Activated naive CD4-positive, alpha-beta T cell treated with anti-CD3 and anti-CD28 coated beads, Interleukin-2, amount 50 U/mL, for 16 hours (primary cell): ENCODE measurements around the gene SEPTIN7.

Experiments
- DNase-seq: peaks from one replicate; pipeline ENCODE4 v3.0.0-alpha.2; 2020

SEPTIN7 gene

GRCh38 chr7:35839860-35840854, 39.3 kb downstream of the SEPTIN7 start:
- DNase-seq: no peak

- no peak for DNase-seq
Measured at GRCh38 chr7:35846816-35847412, 46.1 kb downstream of the SEPTIN7 start.

GRCh38 chr7:35848725-35849124, 47.9 kb downstream of the SEPTIN7 start:
- DNase-seq: no peak

- DNase-seq: no peak
Measured at GRCh38 chr7:35849158-35849831, 48.4 kb downstream of the SEPTIN7 start.

DNA sequence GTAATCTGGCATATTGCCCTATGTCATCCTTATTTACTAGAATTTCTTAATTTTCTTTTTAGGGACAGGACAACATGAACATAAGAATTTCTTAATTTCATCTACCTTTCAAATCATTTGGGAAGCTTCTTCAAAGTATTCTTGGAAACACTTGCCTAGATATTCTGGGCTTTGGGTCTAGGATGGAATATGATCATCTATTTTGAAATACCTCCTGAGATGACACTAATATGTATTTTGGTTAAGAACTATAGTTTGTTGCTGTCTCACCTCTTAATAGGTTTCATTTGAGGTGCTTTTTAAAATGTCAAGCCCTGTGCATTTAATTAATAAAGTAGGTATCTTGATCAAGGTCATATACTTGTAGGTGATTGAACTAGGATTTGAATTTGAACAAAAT, 49.1 kb downstream of the SEPTIN7 start:
- DNase-seq: no peak
